Neuron (in vitro differentiated cells): ENCODE data around the gene MRPS17.

Source experiments
- H2AFZ ChIP-seq: one replicate; pipeline ENCODE4 v1.6.1; 2013; ENCODE audit warnings: low read depth, mild to moderate bottlenecking, inconsistent platforms, low read length, moderate library complexity
- H3K27me3 ChIP-seq: one replicate; pipeline ENCODE4 v1.6.1; 2013; ENCODE audit warnings: low read length; ENCODE audit not compliant: insufficient read depth
- H3K36me3 ChIP-seq: one replicate; pipeline ENCODE4 v1.6.1; 2013; ENCODE audit warnings: low read length; ENCODE audit not compliant: insufficient read depth
- H3K4me1 ChIP-seq: one replicate; pipeline ENCODE4 v1.6.1; 2013; ENCODE audit warnings: low read length; ENCODE audit not compliant: insufficient read depth
- H3K4me3 ChIP-seq: 2 replicates; pipeline ENCODE4 v1.5.1; 2013; ENCODE audit warnings: mild to moderate bottlenecking, low read length, moderate library complexity
- H3K9me3 ChIP-seq: one replicate; pipeline ENCODE4 v1.6.1; 2013; ENCODE audit warnings: low read length

Gene MRPS17

GRCh38 chr7:55963584-55964168 lies 12.0 kb downstream of the MRPS17 start:
- H2AFZ ChIP-seq = peak overlapping the region; percentile 78
- no peaks in the 10 kb centered on the region for H3K27me3 ChIP-seq
- peaks cover 13% of the 10 kb centered on the region for H3K36me3 ChIP-seq
- peaks cover 3% of the 10 kb centered on the region for H3K4me1 ChIP-seq
- H3K9me3 ChIP-seq = peaks cover 2% of the 10 kb centered on the region
- peak overlapping the region; percentile 34 for H3K4me3 ChIP-seq

GRCh38 chr7:55964261-55965099 lies 12.8 kb downstream of the MRPS17 start, which contains the start of gene NIPSNAP2:
Gene NIPSNAP2 (plus strand): TSS chr7:55964585. CDS start chr7:55964610, 25 bp downstream.
- H3K4me1 ChIP-seq = peaks cover 3% of the 10 kb centered on the region
- H2AFZ ChIP-seq = peak within 1 kb of the TSS; percentile 78
- H3K36me3 ChIP-seq = peaks cover 19% of the 10 kb centered on the region
- no peaks in the 10 kb centered on the region for H3K27me3 ChIP-seq
- peak within 1 kb of the TSS; percentile 99 for H3K4me3 ChIP-seq
- H3K9me3 ChIP-seq = peaks cover 3% of the 10 kb centered on the region

DNA sequence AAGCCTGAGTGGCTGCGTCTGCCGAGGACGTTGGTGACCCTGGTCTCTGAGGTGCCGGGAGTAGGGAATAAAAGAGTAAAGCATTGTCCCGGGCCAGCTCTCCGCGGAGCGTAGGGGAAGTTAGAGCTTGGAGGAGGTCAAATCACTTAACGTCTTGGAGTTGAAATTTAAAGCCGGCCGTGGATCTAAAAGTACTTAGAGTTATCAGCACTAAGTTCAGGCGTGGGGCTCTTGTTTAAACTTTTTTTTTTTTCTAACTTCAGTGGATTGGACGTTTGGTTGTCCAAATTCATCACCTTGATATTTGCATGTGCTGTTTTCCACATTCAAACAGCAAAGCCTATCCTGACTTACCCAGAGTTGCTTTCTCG lies 13.4 kb downstream of the MRPS17 start:
- Histone ChIP-seq H3K9me3 (peaks cover 6% of the 10 kb centered on the region), H3K4me3 (peak overlapping the region; percentile 99), H3K4me1 (peaks cover 3% of the 10 kb centered on the region), H2AFZ (peak overlapping the region; percentile 65), H3K36me3 (peaks cover 19% of the 10 kb centered on the region), H3K27me3 (no peaks in the 10 kb centered on the region)

GRCh38 chr7:55965805-55966421 lies 14.2 kb downstream of the MRPS17 start:
- peak overlapping the region; percentile 4 for H3K4me3 ChIP-seq
- peaks cover 3% of the 10 kb centered on the region for H3K4me1 ChIP-seq
- no peak overlapping the region for H2AFZ ChIP-seq

GRCh38 chr7:55966851-55967250 lies 15.2 kb downstream of the MRPS17 start:
- Histone ChIP-seq H3K9me3 (peaks cover 9% of the 10 kb centered on the region), H3K36me3 (peaks cover 22% of the 10 kb centered on the region), H2AFZ (no peak overlapping the region), H3K27me3 (no peaks in the 10 kb centered on the region), H3K4me3 (no peak overlapping the region), H3K4me1 (peaks cover 3% of the 10 kb centered on the region)

More at GRCh38 chr7:55965805-55966421, 14.2 kb downstream of the MRPS17 start:
- H3K9me3 ChIP-seq = peaks cover 7% of the 10 kb centered on the region
- peaks cover 22% of the 10 kb centered on the region for H3K36me3 ChIP-seq
- H3K27me3 ChIP-seq = no peaks in the 10 kb centered on the region

GRCh38 chr7:55969391-55969790 lies 17.7 kb downstream of the MRPS17 start:
- Histone ChIP-seq H3K27me3 (no peaks in the 10 kb centered on the region), H3K4me3 (no peak overlapping the region), H2AFZ (no peak overlapping the region), H3K9me3 (peaks cover 9% of the 10 kb centered on the region), H3K36me3 (peaks cover 22% of the 10 kb centered on the region), H3K4me1 (peaks cover 3% of the 10 kb centered on the region)

DNA sequence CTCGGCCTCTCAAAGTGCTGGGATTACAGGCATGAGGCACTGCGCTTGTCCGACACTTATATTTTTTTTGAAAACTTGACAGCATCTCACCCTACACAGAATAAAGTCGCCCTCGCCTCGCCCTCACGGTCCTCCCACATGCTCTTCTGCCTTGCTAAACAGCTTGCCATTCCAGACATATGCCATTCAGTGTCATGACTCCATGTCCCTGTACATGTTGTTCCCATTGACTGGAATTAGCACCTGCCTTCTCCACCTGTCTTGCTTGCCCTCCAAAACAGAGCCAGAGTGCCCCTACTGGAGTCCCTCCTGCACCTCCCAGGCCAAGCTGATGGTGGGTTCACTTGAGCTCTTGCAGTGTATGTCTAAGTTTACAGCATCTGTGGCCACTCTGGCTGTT lies 18.9 kb downstream of the MRPS17 start:
- peaks cover 3% of the 10 kb centered on the region for H3K4me1 ChIP-seq
- no peak overlapping the region for H3K4me3 ChIP-seq
- H3K9me3 ChIP-seq = peaks cover 9% of the 10 kb centered on the region
- no peaks in the 10 kb centered on the region for H3K27me3 ChIP-seq
- no peak overlapping the region for H2AFZ ChIP-seq
- H3K36me3 ChIP-seq = peaks cover 22% of the 10 kb centered on the region

DNA sequence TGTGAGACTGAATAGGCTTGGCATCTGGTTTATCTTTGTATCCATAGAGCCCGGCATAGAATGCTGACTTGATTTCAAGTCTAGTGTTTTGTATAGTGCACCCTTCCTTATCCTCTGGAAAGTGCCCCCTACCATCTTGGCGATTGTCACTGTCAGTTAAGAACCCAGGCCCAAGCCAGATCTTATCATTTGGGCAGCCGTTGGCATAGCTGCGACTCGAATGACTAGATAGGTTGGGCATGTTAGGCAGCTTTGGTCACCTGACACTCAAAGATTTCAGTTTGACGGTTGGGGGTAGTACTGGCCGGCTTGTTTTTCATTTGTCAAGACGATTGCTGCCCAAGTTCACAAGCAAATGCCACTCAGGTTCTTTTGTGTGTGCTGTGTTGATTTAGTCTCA lies 19.3 kb downstream of the MRPS17 start:
- H3K36me3 ChIP-seq = peaks cover 19% of the 10 kb centered on the region
- H3K4me3 ChIP-seq = no peak overlapping the region
- H2AFZ ChIP-seq = no peak overlapping the region
- peaks cover under 1% of the 10 kb centered on the region for H3K4me1 ChIP-seq
- H3K27me3 ChIP-seq = no peaks in the 10 kb centered on the region
- peaks cover 7% of the 10 kb centered on the region for H3K9me3 ChIP-seq

GRCh38 chr7:55973747-55974250 lies 22.1 kb downstream of the MRPS17 start:
- peaks cover 22% of the 10 kb centered on the region for H3K36me3 ChIP-seq
- no peak overlapping the region for H2AFZ ChIP-seq
- no peak overlapping the region for H3K4me3 ChIP-seq
- peaks cover 6% of the 10 kb centered on the region for H3K9me3 ChIP-seq
- no peaks in the 10 kb centered on the region for H3K27me3 ChIP-seq
- no peaks in the 10 kb centered on the region for H3K4me1 ChIP-seq

GRCh38 chr7:55975988-55976633 lies 24.4 kb downstream of the MRPS17 start:
- H3K4me1 ChIP-seq = no peaks in the 10 kb centered on the region
- no peaks in the 10 kb centered on the region for H3K27me3 ChIP-seq
- H3K36me3 ChIP-seq = peaks cover 36% of the 10 kb centered on the region
- H3K9me3 ChIP-seq = peaks cover under 1% of the 10 kb centered on the region
- no peak overlapping the region for H3K4me3 ChIP-seq
- H2AFZ ChIP-seq = no peak overlapping the region

DNA sequence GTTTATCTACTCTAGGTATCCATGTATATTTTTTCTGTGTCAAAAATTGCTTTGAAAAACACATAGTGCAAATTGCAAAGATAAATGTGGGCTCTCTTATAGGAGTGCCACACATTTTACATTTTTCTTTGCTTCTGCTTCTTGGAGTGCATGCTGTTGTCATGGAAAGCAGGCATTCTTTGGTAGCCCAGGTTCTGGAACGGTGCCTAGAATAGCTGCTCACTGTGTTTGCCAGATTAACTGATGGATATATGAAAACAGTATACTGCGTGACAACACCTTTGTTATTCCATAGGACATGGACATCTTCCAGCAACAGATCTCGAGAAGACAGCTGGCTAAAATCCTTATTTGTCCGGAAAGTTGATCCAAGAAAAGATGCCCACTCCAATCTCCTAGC lies 26.2 kb downstream of the MRPS17 start:
- peaks cover 49% of the 10 kb centered on the region for H3K36me3 ChIP-seq
- no peaks in the 10 kb centered on the region for H3K27me3 ChIP-seq
- no peaks in the 10 kb centered on the region for H3K4me1 ChIP-seq
- no peaks in the 10 kb centered on the region for H3K9me3 ChIP-seq
- no peak overlapping the region for H3K4me3 ChIP-seq
- H2AFZ ChIP-seq = no peak overlapping the region

- no peaks in the 10 kb centered on the region for H3K9me3 ChIP-seq
- H3K4me3 ChIP-seq = no peak overlapping the region
- H2AFZ ChIP-seq = no peak overlapping the region
- no peaks in the 10 kb centered on the region for H3K27me3 ChIP-seq
- peaks cover 73% of the 10 kb centered on the region for H3K36me3 ChIP-seq
- H3K4me1 ChIP-seq = no peaks in the 10 kb centered on the region
Observed at GRCh38 chr7:55980266-55980665, 28.6 kb downstream of the MRPS17 start.

- H3K27me3 ChIP-seq = no peaks in the 10 kb centered on the region
- peaks cover 85% of the 10 kb centered on the region for H3K36me3 ChIP-seq
- H2AFZ ChIP-seq = no peak overlapping the region
- H3K4me3 ChIP-seq = no peak overlapping the region
- no peaks in the 10 kb centered on the region for H3K4me1 ChIP-seq
- peaks cover 2% of the 10 kb centered on the region for H3K9me3 ChIP-seq
Observed at GRCh38 chr7:55983537-55983936, 31.9 kb downstream of the MRPS17 start.
